Measurements from ENCODE around the gene B4GALT6.

GRCh38 chr18:31652877-31653276, 31.5 kb downstream of the B4GALT6 start:
- no peak for TF ChIP-seq KDM4A (IDR thresholded peaks at IDR 0.05; ENCODE audit: low read depth, low read length, severe bottlenecking)
- no peak for TF ChIP-seq CTCF (IDR thresholded peaks at IDR 0.05; ENCODE audit: control extremely low read depth in 1 of 3, insufficient read depth in 1 of 3, low read depth in 1 of 3, low read length in 3 of 3)
- TF ChIP-seq RAD21 (IDR thresholded peaks at IDR 0.05 in 1 of 2, conservative IDR thresholded peaks at IDR 0.05 in 1 of 2; ENCODE audit: low read depth in 2 of 2, low read length in 2 of 2) = no peak
- no peak for TF ChIP-seq POLR2A (IDR thresholded peaks at IDR 0.05; ENCODE audit: control extremely low read depth in 1 of 2, low read depth in 2 of 2, low read length in 2 of 2)
- TF ChIP-seq ASH2L (IDR thresholded peaks at IDR 0.05; ENCODE audit: low read length) = no peak
- no peak for TF ChIP-seq RNF2 (IDR thresholded peaks at IDR 0.05; ENCODE audit: borderline replicate concordance, low read depth, low read length, missing control alignments, poor library complexity, severe bottlenecking)
- TF ChIP-seq SP1 (IDR thresholded peaks at IDR 0.05; ENCODE audit: low read depth, low read length) = no peak
- TF ChIP-seq USF2 (IDR thresholded peaks at IDR 0.05; ENCODE audit: low read length) = no peak
- no peak for TF ChIP-seq BCL11A (IDR thresholded peaks at IDR 0.05; ENCODE audit: low read depth in 2 of 2, low read length in 2 of 2)
- TF ChIP-seq JUN (IDR thresholded peaks at IDR 0.05; ENCODE audit: low read depth, low read length) = no peak

Measured in H1 (cell line).